Head of caudate nucleus (tissue), 42 donors: ENCODE results near the gene LGMN.
"Not testable (repeated sequence)": the region's sequence is repeated elsewhere in the genome, so short reads cannot be mapped to it uniquely, and the experiment has no call there.

Experiments used
- DNase-seq, 42 donors: peaks; one replicate each; pipeline versions ENCODE4 v3.0.0 to v3.0.0-alpha.2; 2020 to 2021; ENCODE audit warnings: mixed read lengths in 7 of 42
- intact Hi-C: fragments of 100-400 bp; cut with DNase I; formaldehyde crosslinking; loops from one replicate; pipeline ENCODE4 v1.15.0; 2022

Gene LGMN

GRCh38 chr14:92768795-92769194, 20.4 kb upstream of the LGMN start:
- intact Hi-C loops = no loop called here
- DNase-seq = no peak

- intact Hi-C loops, DNase-seq: not testable (repeated sequence)
These were observed 19.8 kb upstream of the LGMN start for GRCh38 chr14:92768236-92768635.

GRCh38 chr14:92763666-92764631, 15.5 kb upstream of the LGMN start:
- DNase-seq = peak in 4 of 42 donors; percentile 14 to 40 (median 20)
- intact Hi-C loops = not testable (repeated sequence)

- DNase-seq = no peak
These were observed 12.0 kb upstream of the LGMN start for GRCh38 chr14:92760524-92760805.

GRCh38 chr14:92759679-92760523, 11.5 kb upstream of the LGMN start:
- no peak for DNase-seq
- intact Hi-C loops = no loop called here

More at GRCh38 chr14:92760524-92760805, 12.0 kb upstream of the LGMN start:
- intact Hi-C loops = no loop called here

GRCh38 chr14:92759300-92759678, 10.9 kb upstream of the LGMN start:
- intact Hi-C loops = no loop called here
- DNase-seq = peak in 17 of 42 donors; percentile 8 to 68 (median 32)

- intact Hi-C loops = no loop called here
- DNase-seq = no peak
These were observed 8.0 kb upstream of the LGMN start for GRCh38 chr14:92756446-92756845.

- no peak for DNase-seq
- intact Hi-C loops = no loop called here
These were observed 7.1 kb upstream of the LGMN start for GRCh38 chr14:92755495-92755894.

GRCh38 chr14:92754966-92755365, 6.5 kb upstream of the LGMN start:
- intact Hi-C loops = no loop called here
- no peak for DNase-seq

GRCh38 chr14:92753250-92753649, 4.8 kb upstream of the LGMN start:
- intact Hi-C loops = no loop called here
- DNase-seq = peak in 8 of 42 donors; percentile 11 to 53 (median 28)

GRCh38 chr14:92751819-92752218, 3.4 kb upstream of the LGMN start:
- DNase-seq = no peak
- intact Hi-C loops = no loop called here

- no peak for DNase-seq
- intact Hi-C loops = no loop called here
These were observed 2.6 kb upstream of the LGMN start for GRCh38 chr14:92750994-92751400.

GRCh38 chr14:92750222-92750728, 1.8 kb upstream of the LGMN start:
- intact Hi-C loops, DNase-seq: not testable (repeated sequence)

GRCh38 chr14:92747701-92748258, 647 bp downstream of the LGMN start:
- intact Hi-C loops = loop anchor here (5.0 kb wide), 1 partner anchor 45 kb away; the partner anchor contains the start of gene GOLGA5
- DNase-seq = peak in 10 of 42 donors; percentile 6 to 37 (median 14)

GRCh38 chr14:92744198-92744597, 4.2 kb downstream of the LGMN start:
- DNase-seq = no peak
- intact Hi-C loops = no loop called here

GRCh38 chr14:92740440-92740839, 8.0 kb downstream of the LGMN start:
- peak in 19 of 42 donors; percentile 10 to 67 (median 22) for DNase-seq

GRCh38 chr14:92737619-92738188, 10.7 kb downstream of the LGMN start:
- no peak for DNase-seq
- intact Hi-C loops = no loop called here

More at GRCh38 chr14:92740440-92740839, 8.0 kb downstream of the LGMN start:
- intact Hi-C loops = no loop called here

- no peak for DNase-seq
- intact Hi-C loops = no loop called here
These were observed 11.2 kb downstream of the LGMN start for GRCh38 chr14:92737206-92737605.

GRCh38 chr14:92735344-92735743, 13.1 kb downstream of the LGMN start:
- DNase-seq = no peak
- intact Hi-C loops = no loop called here
